CD1c-positive myeloid dendritic cell (primary cell): ENCODE measurements around the gene LNX1.
A peak's percentile ranks its signal among the peaks of the same experiment; 100 is the strongest.

Experiments
- DNase-seq: peaks from one replicate; pipeline ENCODE4 v3.0.0-alpha.2; 2016; ENCODE audit errors: extremely low spot score

The LNX1 gene

DNA sequence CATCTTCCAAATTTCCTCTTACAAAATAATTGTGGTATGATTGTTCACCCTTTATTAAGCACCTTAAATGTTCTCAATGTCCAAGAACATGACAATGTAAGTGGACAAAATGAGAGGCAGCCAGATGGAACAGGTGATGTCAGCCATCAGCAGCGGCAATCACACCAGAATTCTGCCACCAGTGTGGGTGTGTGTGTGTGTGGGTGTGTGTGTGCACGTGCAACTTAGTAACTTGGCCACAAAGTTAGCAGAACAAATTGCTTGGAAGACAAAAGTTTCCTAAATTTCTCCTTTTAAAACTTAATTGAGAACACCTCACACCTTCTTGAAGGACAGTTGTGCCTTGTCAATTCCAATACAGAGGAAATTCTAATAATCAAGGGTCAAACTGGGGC, 18.7 kb downstream of the LNX1 start:
- DNase-seq: no peak

DNA sequence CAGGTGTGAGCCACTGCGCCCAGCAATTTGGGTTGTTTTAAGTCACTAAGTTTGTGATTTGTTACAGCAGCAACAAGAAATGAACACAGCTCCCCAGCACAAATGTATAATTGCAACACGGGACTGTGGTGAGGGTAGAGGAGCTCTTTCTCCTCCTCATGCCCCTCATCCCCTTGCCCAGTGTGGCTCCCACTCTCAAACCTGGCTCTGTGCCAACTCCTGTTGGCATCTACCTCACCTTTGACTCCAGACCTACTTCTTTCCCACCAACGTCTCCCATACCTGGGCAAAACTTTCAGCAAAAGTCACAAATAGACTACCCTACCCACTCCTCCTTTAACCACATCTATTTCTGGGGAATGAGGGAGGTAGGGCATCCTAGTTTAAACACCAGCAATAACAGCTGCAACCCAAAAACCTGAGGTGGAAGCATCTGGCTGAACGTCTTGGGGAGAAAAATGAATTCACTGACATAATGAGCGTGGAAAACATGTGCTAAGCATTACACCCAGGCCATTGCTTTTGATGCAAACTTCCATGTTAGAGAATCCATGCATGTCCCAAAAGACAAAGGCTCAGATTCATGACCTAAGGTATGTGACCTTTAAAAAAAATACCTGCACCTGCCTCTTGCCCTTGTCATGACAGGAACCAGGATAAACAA, 19.2 kb downstream of the LNX1 start:
- no peak for DNase-seq

DNA sequence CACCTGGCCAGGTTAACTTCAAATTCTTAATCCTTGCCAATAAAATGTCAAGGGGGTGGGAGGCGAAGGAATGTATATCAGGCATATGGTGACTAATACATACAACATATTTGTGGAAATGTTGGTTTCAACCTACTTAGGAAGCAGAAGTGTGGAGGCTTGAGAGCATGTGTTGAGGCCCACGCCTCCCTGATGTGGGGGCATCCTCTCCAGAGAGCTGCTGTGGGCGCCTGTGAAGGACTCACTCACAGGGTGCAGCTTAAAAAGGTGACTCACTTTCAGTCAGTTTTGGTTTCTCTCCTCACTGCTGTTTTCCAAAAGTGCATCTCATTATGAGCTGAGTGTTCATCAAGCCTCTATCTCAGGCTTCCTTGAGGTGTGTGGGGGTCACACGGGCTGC, 27.5 kb downstream of the LNX1 start:
- peak; percentile 16 for DNase-seq

DNA sequence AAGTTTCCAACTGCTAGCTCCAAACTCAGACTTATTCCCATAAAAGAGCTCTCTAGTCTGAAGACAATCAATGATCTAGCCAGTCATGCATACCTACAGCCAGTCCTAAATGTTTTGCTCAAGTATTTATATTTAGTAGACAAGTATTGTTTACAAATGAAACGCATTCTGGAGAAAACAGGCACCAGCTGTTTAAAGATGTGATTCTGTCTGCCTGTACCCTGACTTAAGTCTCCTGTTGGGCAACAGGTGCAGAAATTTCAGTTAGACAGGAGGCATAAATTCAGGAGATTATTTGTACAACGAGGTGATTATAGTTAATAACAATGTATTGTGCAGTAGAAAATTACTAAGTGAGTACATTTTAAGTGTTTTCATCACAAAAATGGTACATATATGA, 28.9 kb downstream of the LNX1 start:
- DNase-seq: no peak

DNA sequence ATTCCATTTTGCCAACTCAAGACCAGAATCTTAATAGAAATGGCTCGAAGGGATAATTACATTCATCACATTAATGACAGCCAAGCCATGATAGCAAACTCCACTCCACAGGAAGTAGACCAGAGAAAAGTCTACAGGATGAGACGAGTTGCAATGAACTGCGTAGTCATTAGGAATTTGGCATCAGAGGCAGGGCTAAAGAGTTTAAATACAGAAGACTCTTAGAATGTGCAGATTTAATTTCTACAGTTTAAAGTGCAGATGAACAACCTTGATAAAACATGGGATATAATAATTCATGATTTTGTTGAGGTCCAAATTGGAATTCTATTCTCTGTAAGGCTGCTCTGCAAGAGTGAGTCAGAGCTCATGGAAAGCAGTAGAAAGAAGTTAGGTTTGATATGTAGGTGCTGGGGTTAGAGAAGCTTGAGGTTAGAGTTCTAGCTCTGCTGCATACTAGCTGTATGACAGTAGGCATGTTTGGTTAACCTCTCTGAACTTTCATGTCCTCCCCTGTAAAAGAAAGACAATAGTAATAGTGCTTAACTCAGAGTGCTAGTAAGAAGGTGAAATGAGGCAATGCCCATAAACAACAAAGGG, 32.2 kb downstream of the LNX1 start:
- no peak for DNase-seq

DNA sequence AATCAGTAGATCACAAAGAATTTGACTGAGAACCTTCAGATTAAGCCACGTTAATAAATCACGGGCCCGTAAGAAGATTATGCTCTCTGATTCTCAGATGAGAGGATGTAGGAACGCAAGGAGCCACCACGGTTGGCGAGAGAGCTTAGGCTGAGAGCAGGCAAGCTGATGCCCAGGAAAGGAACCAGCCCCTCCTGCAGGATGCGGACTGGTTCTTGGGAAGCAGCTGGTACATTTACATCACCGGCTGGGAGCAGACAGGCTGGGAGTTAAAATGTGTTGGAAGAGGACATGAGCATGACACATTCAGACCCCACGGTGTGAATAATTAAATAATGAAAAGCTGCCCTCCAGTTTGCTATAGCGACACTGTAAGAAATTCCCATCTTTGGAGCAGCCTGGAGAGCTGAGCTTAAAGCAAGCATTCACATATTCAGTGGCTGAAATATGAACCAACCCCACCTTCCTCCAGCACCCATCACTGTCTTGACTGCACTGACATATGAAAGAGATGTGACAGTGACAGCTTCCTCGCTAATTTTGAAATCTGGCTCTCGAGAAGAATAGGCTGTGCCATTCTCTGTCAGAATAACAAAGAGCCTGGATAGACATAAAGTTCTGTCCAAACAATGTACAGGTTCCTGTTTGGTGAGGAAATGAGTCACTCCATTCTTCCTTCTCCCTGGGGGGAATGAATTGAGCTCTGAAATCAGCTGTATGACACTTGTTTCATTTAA, 33.1 kb downstream of the LNX1 start:
- peak; percentile 6 for DNase-seq

DNA sequence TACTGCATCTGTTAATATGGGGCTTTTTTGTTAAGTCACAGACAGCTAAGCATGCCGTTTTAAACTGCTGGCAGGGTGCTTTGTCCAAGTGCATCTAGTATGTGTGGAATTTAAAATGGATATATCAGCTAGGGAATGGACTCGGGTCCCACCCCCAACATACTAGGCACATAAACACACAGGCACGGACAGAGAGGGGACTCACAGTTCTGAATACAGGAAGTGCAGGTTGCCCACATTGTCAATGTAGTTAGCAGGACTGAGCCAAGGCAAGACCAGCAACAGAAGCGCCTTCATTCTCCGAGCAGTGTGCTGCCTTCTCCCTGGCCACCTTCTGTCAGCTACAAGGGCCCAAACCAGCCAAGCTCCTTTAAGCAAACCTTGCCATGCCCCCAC, 33.6 kb downstream of the LNX1 start:
- no peak for DNase-seq

DNA sequence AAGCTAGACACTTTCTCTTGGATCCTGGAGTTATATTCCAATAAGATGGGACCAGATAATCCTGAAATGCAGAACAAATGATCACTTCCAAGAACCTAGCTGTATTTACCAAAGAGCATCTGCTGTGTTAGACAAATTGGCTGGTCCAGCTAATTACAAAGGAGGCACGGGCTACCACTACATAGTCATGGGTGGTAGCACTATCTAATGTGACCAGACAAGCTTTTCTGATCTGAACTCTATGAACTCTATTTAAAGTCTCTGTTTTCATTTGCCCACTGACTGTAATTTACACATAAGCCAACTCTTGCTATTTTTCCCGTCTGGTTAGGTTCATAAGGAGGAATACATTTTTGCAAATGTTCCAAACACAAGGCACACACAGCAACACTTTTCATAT, 34.6 kb downstream of the LNX1 start:
- DNase-seq: no peak

DNA sequence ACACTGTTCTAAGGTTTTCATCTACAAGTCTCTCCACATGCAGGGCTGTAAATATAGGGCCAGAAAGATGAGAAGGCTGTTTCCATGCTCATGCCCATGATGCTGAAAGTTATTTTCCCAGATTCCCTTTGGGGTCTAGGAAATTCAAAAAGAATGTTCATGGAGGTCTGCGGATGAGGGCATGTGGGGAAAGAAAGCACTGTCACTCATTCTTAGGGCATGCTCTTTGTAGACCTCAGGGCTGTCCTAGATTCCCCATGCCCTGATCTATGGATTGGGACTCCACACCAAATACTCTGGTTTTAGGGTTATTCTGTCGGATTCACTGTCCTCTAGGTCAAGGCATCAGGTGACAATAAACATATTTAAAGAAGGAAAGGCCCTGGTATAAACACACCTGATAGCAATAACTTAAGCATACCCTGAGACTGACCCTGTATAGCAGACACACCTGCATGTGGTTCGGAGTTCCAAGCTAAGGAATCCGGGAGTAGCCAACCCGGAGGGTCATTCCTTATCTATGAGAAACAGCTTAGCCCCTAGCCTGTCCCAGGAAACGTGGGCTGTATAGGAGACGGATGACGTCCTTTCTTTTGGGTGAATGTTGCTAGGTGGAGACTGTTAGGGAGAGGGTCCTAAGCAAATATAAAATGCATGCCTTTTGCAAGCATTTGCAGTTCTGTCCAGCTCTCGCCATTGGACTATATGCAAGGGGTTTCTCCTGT, 37.6 kb downstream of the LNX1 start:
- no peak for DNase-seq

DNA sequence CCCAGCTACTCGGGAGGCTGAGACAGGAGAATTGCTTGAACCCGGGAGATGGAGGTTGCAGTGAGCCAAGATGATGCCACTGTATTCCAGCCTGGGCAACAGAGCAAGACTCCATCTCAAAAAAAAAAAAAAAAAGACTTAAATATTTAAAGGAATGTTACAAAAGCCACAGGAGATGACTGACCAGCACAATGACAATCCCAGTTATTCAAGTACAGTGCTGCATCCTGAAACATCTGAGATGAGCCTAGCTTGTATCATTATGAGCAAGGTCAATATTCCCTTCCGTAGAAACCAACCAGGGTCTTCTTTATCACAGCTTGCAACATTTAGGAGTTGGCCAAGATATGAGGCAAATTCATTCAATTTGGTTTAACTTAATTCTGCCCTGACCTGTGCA, 38.6 kb downstream of the LNX1 start:
- DNase-seq: no peak

DNA sequence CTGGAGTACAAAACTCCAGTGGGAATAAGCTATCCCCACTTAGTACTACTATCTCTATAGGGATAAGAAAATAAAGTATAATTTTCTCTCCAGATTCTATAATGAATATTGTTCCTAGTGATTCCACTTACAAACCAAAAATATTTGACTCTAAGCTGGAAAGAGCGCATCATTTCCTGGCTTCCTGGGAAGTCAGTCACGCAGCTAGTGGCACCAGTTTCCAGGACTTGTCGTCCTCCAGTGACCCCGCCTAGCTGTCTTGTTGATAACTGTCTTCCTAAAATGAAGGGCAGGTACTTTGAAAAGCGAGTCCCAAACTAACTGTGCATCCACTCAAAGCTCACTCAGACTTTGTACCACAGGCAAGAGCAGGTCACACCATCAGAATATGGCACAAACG, 39.3 kb downstream of the LNX1 start:
- no peak for DNase-seq

DNA sequence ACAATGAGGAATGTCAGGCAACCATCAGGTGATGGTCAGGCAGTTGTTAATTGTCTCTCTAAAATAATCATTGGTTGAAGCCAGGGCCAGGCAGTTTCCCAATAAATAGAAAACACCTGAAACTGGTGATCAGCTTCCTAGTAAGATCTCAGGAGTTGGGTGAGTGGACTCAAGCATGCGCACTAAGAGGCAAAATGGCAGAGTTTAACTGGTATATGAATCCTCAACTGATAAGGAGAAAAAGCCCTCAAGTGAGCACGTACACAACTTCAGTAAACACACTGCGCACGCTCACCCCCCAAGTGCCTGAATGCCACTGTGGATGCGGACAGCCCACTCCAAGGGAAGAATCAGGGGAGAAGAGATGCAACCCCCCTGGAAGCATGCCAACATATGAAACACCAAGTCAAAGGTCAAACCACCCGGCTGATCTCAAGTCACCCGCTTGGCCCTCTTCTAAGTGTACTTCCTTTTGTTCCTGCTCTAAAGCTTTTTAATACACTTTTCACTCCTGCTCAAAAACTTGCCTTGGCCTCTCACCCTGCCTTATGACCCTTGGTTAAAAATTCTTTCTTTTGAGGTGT, 39.9 kb downstream of the LNX1 start:
- no peak for DNase-seq

DNA sequence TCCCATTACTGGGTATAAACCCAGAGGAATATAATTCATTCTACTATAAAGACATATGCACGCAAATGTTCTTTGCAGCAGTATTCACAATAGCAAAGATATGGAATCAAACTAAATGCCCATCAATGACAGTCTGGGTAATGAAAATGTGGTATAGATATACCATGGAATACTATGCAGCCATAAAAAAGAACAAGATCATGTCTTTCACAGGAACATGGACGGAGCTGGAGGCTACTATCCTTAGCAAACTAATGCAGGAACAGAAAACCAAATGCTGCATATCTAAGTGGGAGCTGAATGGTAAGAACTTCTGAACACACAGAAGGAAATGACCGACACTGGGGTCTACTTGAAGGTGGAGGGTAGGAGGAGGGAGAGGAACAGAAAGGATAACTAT, 42.6 kb downstream of the LNX1 start:
- DNase-seq: no peak

DNA sequence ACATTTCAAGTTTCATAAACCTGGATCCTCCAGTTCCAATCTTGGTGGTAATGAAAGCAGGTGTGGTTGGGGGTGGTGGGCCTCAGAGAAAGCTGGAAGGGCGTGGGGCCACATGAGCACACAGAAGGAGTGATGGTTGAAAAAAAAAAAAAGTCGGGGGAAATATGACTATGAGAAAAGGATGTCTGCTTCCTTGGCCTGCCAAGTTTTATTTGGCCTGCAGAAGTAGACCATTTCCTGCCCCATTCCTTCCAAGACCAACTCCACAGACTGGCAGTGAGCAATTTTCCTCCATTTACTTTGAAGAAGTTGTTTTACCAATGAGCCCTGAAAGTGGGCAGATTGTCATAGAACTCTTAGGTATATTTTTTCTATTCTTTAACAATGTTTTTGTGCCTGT, 43.3 kb downstream of the LNX1 start:
- no peak for DNase-seq

DNA sequence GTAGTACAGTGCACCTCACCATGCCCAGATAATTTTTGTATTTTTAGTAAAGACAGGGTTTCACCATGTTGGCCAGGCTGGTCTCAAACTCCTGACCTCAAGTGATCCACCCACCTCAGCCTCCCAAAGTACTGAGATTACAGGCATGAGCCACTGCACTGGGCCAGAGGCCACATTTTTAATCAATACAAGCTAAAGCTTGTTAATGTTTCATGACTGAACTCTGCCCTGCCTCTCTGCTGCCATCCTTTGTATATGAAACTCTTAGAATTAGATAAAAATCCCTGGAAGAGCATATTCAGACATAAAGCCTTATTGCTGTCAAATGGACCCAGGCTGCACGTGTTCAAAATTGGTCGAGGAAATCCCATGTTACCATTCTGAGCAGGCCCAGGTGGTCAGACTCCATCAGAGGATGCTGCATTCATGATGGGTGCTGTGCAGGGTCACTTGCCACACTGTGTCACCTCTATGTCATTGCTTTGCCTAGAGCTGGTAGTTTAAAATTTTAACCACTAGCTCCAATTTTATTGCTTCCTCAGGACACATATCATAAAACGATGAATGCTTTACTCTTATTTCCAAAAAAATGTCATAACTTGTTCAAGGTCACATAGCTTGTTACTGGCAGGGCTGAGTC, 45.2 kb downstream of the LNX1 start:
- no peak for DNase-seq

DNA sequence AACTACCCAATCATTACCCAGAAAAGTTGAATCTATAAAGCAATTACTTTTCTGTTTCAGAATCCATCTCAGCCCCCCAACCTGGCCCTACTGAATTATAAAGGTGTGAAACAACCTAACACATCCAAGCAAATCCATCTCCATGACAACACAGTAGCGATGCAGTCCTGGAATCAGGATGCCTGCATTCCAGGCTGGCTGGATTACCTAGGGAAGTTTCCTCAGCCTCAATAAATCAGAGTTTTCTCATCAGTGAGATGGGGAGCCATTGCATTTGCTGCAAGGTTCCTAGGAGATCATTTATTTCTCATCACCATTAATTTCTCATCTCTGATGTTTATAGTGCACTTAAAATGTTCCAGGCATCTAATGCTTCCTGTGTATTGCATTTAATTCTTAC, 46.0 kb downstream of the LNX1 start:
- DNase-seq: no peak

DNA sequence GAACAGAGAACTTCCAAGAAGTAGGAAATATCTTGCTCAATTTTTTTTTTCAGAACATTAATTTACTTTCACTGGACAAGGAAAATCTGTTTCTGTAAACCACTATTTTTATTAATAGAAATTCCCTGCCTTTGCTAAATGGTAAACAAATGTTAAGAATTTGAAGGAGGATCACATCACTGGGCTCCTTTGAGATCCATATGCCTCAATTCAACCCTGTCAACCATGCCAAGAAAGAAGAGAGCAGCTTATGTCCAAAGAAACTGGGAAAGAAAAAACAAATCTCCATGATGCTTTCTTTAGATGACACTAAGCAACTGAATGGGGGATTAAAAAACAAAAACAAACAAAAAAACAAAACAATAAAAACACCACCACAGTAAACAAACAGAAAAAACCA, 47.7 kb downstream of the LNX1 start:
- no peak for DNase-seq

DNA sequence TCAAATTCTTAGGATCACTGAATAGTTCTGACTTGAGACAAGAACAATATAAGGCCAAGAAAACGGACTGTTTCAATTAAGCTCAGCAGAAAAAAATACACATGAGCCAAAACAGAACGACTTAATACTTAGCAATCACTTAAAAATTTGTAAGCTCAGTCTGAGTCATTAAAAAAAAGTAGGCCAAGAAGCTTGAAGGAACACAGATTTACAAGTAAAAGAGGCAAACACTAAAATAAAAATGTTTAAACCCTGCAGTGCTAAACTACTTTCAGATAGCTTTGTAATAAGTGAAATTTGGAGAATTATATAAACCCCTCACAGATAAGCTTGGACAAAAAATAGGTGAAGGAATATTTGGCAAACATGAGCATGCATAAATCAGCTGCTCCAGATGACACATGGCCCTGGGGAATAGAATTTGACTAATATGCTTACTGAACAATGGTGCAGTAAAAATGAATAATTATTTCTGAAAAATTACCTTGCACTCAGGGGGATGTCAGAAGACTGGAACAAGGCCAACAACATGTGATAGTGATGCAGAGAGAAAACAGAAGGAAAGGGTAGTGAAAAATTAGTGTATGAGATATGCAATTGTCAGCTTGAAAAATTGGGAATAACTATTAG, 49.6 kb downstream of the LNX1 start:
- no peak for DNase-seq

DNA sequence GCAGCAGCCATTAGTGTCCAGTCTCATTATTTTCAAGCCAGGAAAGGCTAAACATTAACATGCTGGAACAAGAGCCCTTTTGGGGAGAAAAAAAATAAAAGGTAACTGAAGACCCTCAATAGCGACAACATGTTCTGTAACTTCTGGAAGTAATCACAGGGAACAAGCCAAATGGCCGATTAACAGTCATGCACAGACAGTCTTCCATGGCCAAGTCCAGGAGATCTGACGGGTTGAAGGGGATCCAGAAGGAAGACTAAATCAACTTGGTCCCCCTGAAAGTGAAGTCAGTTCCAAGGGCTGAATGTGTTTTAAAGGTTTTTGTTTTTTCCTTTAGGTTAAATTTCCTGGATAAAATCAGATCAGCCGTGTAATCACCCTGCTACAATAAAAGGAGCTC, 52.5 kb downstream of the LNX1 start:
- DNase-seq: no peak

DNA sequence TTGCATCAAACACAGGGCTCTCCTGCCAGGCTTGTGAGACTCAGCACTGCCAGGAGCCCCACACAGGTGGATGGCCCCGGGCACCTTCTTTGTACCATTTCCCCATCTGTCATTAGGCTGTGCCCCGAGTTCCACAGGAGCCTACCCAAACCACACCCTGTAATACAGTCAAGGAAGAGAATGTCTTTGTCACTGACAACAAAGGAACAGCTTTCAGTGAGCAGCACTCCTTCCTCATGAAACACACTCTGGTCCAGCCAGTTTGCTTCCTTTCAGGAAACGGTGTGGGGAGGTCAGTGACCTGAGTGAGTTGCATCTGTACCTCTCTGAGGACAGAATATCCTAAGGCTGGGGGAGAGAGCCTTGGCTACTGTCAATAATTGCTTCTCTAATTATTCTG, 53.7 kb downstream of the LNX1 start:
- no peak for DNase-seq

DNA sequence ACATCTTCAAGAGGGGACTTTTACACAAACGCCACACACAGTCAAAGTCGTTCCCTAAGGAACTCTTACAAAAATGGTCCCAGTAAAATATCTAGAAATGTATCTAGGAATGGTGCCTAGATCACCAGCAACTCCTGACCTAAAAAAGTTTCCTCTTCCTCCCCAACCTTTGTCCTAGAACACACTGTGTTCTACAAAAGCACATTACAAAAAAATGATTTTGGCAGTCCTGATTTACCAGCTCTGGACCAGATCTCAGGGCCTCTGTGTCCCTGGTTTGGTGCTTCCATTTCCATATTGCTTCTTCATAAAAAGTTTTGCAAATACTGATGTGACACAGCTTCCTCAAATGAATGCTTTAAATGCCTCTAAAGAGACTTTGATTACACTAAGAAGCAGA, 55.0 kb downstream of the LNX1 start:
- no peak for DNase-seq
